ENCODE measurements around the gene MAP3K20. TPM values are rescaled to one million over a fixed set of nuclear protein-coding genes. Genes with fewer than 3 reads are reported as not detected.
"Not testable (repeated sequence)": the region's sequence is repeated elsewhere in the genome, so short reads cannot be mapped to it uniquely, and the experiment has no call there.

The MAP3K20 gene
- total and polyA plus RNA-seq, 9 donors, result 38.6 to 127 (median 88.4) TPM

GRCh38 chr2:173307293-173307692 is 231.6 kb downstream of the MAP3K20 start:
- WGBS, 3 donors, result 47 to 61% (median 60%) methylated on average over 4 of the region's 4 CpGs
- no peaks in the 10 kb centered on the region for H3K9me3 ChIP-seq
- H3K36me3 ChIP-seq, result no peaks in the 10 kb centered on the region
- H3K27ac ChIP-seq, result no peak overlapping the region
- no peaks in the 10 kb centered on the region for H3K27me3 ChIP-seq
- intact Hi-C loops (cut with DNase I), result no loop called here
- DNase-seq, result no peak
- no peaks in the 10 kb centered on the region for H3K4me1 ChIP-seq (ENCODE audit: insufficient read depth)
- no peak overlapping the region for H3K4me3 ChIP-seq
- TF ChIP-seq, protein P1, sequence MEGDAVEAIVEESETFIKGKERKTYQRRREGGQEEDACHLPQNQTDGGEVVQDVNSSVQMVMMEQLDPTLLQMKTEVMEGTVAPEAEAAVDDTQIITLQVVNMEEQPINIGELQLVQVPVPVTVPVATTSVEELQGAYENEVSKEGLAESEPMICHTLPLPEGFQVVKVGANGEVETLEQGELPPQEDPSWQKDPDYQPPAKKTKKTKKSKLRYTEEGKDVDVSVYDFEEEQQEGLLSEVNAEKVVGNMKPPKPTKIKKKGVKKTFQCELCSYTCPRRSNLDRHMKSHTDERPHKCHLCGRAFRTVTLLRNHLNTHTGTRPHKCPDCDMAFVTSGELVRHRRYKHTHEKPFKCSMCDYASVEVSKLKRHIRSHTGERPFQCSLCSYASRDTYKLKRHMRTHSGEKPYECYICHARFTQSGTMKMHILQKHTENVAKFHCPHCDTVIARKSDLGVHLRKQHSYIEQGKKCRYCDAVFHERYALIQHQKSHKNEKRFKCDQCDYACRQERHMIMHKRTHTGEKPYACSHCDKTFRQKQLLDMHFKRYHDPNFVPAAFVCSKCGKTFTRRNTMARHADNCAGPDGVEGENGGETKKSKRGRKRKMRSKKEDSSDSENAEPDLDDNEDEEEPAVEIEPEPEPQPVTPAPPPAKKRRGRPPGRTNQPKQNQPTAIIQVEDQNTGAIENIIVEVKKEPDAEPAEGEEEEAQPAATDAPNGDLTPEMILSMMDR (IDR thresholded peaks at IDR 0.05), result no peak
- TF ChIP-seq POLR2A (IDR thresholded peaks at IDR 0.05) (no peak), EP300 (IDR thresholded peaks at IDR 0.05) (no peak)

- intact Hi-C loops (cut with DNase I), result not testable (repeated sequence)
Observed at GRCh38 chr2:173309370-173309769, 233.7 kb downstream of the MAP3K20 start.

GRCh38 chr2:173311844-173312606 is 236.4 kb downstream of the MAP3K20 start:
- no peaks in the 10 kb centered on the region for H3K4me1 ChIP-seq (ENCODE audit: insufficient read depth)
- H3K36me3 ChIP-seq, result no peaks in the 10 kb centered on the region
- no peak for DNase-seq
- no peaks in the 10 kb centered on the region for H3K27me3 ChIP-seq
- TF ChIP-seq POLR2A (IDR thresholded peaks at IDR 0.05), result no peak
- TF ChIP-seq, protein P1 (IDR thresholded peaks at IDR 0.05), result no peak
- no peak for TF ChIP-seq EP300 (IDR thresholded peaks at IDR 0.05)
- H3K27ac ChIP-seq, result no peak overlapping the region
- 90 to 95% (median 90%) methylated on average over 9 of the region's 9 CpGs for WGBS, 3 donors
- H3K9me3 ChIP-seq, result no peaks in the 10 kb centered on the region
- intact Hi-C loops (cut with DNase I), result no loop called here
- H3K4me3 ChIP-seq, result no peak overlapping the region

More at GRCh38 chr2:173309370-173309769, 233.7 kb downstream of the MAP3K20 start:
- not testable (repeated sequence) for H3K9me3 ChIP-seq; H3K27me3 ChIP-seq; H3K36me3 ChIP-seq; DNase-seq; H3K4me1 ChIP-seq (ENCODE audit: insufficient read depth); H3K27ac ChIP-seq; H3K4me3 ChIP-seq
- 66 to 79% (median 68%) methylated on average over 5 of the region's 5 CpGs for WGBS, 3 donors
